BE2C (cell line): ENCODE data around the gene SND1.

Experiments used
- DNase-seq: peaks from one replicate; pipeline ENCODE4 v3.0.0-alpha.2; 2020
- H3K27me3 ChIP-seq: fragments of 250-450 bp; sonication (Bioruptor Pico); 2 replicates; pipeline ENCODE4 v1.5.1; 2020; ENCODE audit warnings: mild to moderate bottlenecking
- H3K36me3 ChIP-seq: fragments of 250-450 bp; sonication (Bioruptor Pico); 2 replicates; pipeline ENCODE4 v1.5.1; 2020; ENCODE audit warnings: mild to moderate bottlenecking
- H3K4me1 ChIP-seq: fragments of 250-450 bp; sonication (Bioruptor Pico); 2 replicates; pipeline ENCODE4 v1.5.1; 2020
- H3K4me3 ChIP-seq: 2 replicates; pipeline ENCODE4 v1.5.1; 2011; ENCODE audit warnings: low read depth, low read length
- H3K9me3 ChIP-seq: fragments of 250-450 bp; sonication (Bioruptor Pico); 2 replicates; pipeline ENCODE4 v1.5.1; 2020
- TF ChIP-seq, protein P1 (sequence below): IDR thresholded peaks from 2 replicates; pipeline ENCODE4 v1.5.1; 2012; ENCODE audit warnings: mild to moderate bottlenecking, low read depth, low read length

The SND1 gene

GRCh38 chr7:127847641-127848040 is 195.6 kb downstream of the SND1 start:
- Histone ChIP-seq H3K4me3 (no peak overlapping the region), H3K27me3 (no peaks in the 10 kb centered on the region), H3K9me3 (no peaks in the 10 kb centered on the region), H3K4me1 (peaks cover 8% of the 10 kb centered on the region), H3K36me3 (no peaks in the 10 kb centered on the region; the same call in 1 of the 2 replicates)
- TF ChIP-seq, protein P1, sequence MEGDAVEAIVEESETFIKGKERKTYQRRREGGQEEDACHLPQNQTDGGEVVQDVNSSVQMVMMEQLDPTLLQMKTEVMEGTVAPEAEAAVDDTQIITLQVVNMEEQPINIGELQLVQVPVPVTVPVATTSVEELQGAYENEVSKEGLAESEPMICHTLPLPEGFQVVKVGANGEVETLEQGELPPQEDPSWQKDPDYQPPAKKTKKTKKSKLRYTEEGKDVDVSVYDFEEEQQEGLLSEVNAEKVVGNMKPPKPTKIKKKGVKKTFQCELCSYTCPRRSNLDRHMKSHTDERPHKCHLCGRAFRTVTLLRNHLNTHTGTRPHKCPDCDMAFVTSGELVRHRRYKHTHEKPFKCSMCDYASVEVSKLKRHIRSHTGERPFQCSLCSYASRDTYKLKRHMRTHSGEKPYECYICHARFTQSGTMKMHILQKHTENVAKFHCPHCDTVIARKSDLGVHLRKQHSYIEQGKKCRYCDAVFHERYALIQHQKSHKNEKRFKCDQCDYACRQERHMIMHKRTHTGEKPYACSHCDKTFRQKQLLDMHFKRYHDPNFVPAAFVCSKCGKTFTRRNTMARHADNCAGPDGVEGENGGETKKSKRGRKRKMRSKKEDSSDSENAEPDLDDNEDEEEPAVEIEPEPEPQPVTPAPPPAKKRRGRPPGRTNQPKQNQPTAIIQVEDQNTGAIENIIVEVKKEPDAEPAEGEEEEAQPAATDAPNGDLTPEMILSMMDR: no peak
- no peak for DNase-seq

DNA sequence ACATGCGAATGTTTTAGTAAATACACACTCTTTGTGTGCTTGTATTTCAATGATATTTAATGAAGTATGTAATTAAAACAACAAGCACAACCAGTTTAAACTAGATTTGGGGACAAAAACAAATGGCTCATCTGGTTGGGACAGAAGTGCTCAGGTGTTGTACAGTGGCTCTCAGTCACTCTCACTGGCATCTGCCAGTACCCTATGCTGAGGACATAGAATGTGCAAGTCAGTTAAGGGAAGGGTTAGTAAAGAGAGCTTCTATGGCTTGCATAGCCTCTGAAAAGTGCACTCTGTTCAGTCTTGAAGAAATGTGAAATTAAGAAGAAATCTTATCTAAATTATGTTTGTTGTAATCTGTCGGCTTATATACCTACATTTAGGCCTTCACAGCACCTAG is 196.2 kb downstream of the SND1 start:
- no peaks in the 10 kb centered on the region for H3K9me3 ChIP-seq
- TF ChIP-seq, protein P1: no peak
- H3K36me3 ChIP-seq: no peaks in the 10 kb centered on the region; the same call in 1 of the 2 replicates
- no peak for DNase-seq
- H3K4me3 ChIP-seq: no peak overlapping the region
- peaks cover 8% of the 10 kb centered on the region for H3K4me1 ChIP-seq
- no peaks in the 10 kb centered on the region for H3K27me3 ChIP-seq

- no peaks in the 10 kb centered on the region; the same call in 1 of the 2 replicates for H3K36me3 ChIP-seq
- no peaks in the 10 kb centered on the region for H3K9me3 ChIP-seq
- DNase-seq: no peak
- H3K4me1 ChIP-seq: no peaks in the 10 kb centered on the region
- no peak overlapping the region for H3K4me3 ChIP-seq
- no peaks in the 10 kb centered on the region for H3K27me3 ChIP-seq
- TF ChIP-seq, protein P1: no peak
These were observed 198.2 kb downstream of the SND1 start for GRCh38 chr7:127850195-127850594.

GRCh38 chr7:127854383-127854782 is 202.4 kb downstream of the SND1 start:
- TF ChIP-seq, protein P1: no peak

GRCh38 chr7:127857464-127857841 is 205.5 kb downstream of the SND1 start:
- no peaks in the 10 kb centered on the region for H3K9me3 ChIP-seq
- H3K27me3 ChIP-seq: no peaks in the 10 kb centered on the region
- H3K4me1 ChIP-seq: no peaks in the 10 kb centered on the region
- TF ChIP-seq, protein P1: no peak
- H3K4me3 ChIP-seq: no peak overlapping the region
- H3K36me3 ChIP-seq: no peaks in the 10 kb centered on the region
- no peak for DNase-seq

More at GRCh38 chr7:127854383-127854782, 202.4 kb downstream of the SND1 start:
- DNase-seq: no peak
- Histone ChIP-seq H3K9me3 (no peaks in the 10 kb centered on the region), H3K27me3 (no peaks in the 10 kb centered on the region), H3K36me3 (no peaks in the 10 kb centered on the region), H3K4me1 (no peaks in the 10 kb centered on the region), H3K4me3 (no peak overlapping the region)

GRCh38 chr7:127858091-127858914 is 206.3 kb downstream of the SND1 start:
- TF ChIP-seq, protein P1: no peak
- Histone ChIP-seq H3K9me3 (no peaks in the 10 kb centered on the region), H3K27me3 (no peaks in the 10 kb centered on the region), H3K4me1 (no peaks in the 10 kb centered on the region), H3K36me3 (no peaks in the 10 kb centered on the region), H3K4me3 (no peak overlapping the region)
- DNase-seq: no peak
